NB4 (cell line): Measurements from ENCODE around the gene DNAI7.

Experiments
- DNase-seq: peaks from one replicate; pipeline ENCODE4 v3.0.0; 2010; ENCODE audit warnings: low read depth
- H3K4me3 ChIP-seq: one replicate; pipeline ENCODE4 v1.5.1; 2011; ENCODE audit warnings: mild to moderate bottlenecking, low read depth, low read length, moderate library complexity
- MYC ChIP-seq: IDR thresholded peaks from 2 replicates; pipeline ENCODE4 v1.6.1; 2011; ENCODE audit warnings: low read depth, low read length
- POLR2A ChIP-seq: IDR thresholded peaks from 2 replicates; pipeline ENCODE4 v1.6.1; 2011; ENCODE audit warnings: mild to moderate bottlenecking; ENCODE audit not compliant: insufficient read length; ENCODE audit errors: extremely low read depth
- TF ChIP-seq, protein P1 (sequence below): IDR thresholded peaks from one replicate; pipeline ENCODE4 v1.5.1; 2012; ENCODE audit warnings: low read depth, low read length
- TF ChIP-seq, protein P2 (sequence below): IDR thresholded peaks from 2 replicates; pipeline ENCODE4 v1.6.1; 2011; ENCODE audit warnings: low read depth, low read length

Gene DNAI7, protein sequence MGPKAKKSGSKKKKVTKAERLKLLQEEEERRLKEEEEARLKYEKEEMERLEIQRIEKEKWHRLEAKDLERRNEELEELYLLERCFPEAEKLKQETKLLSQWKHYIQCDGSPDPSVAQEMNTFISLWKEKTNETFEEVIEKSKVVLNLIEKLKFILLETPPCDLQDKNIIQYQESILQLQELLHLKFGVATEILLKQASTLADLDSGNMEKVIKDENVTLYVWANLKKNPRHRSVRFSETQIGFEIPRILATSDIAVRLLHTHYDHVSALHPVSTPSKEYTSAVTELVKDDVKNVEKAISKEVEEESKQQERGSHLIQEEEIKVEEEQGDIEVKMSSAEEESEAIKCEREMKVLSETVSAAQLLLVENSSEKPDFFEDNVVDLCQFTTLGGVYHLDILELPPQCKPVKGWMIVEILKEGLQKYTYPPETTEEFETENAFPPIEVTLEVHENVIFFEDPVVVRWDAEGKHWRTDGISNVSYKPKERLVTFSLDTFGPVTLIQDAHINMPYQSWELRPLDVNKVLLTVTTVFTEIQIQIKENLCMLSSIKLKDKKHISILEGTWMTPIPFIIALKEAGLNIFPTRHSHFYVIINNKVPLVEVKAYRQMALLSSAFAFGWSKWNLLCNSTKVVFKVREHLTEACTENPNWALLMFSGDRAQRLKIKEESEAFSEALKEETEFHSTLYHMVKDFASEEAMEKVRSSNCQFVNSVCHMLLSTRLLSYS

DNA sequence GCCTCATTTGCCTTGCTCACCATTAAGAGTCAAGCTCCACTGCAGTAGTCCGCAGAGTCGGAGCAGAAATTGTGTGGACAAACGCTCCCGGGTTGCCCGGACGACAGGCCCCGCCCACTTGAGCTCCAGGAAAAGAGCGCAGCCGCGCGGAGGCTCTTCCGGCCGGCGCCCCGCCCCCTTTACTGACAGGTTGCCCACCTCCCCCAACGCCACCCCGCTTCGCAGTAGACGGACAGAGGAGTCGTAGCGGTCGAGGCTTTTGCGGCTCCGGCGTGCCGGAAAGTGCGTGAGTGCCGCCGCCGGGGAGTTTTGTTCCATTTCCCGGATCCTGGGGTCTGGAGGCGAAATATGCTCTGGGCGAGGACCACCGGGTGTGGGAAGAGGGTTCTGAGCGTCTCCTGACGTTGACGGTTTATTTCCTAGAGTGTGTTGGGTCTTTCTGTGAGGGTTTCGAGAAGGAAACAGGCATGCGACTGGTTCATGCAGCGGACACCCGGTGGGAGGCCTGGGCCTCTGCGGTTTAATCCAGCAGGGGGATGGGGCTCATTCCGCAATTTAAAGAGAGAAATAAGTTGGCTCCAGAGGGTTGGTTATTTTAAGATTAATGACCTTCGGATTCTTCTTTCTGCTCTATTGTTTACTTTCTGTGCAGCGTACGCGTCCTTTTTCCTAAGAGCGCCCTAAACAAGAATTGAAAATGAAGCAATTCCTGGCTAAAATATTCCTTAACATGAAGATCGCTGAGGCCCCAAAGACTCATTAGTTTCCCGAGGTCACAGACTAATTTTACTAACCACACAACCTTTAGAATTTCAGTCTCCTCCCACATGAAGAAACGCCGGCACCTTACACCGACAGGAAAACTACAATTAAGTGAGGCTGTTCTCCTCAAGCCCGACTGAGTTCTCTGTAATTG, at the start of gene DNAI7, which contains the start of gene ETFRF1:
DNAI7 (minus strand) TSS at position 105 of the 916 bp plus-strand sequence; CDS start at position 23, 82 bp downstream.
ETFRF1 (plus strand) TSS at position 182 of the 916 bp plus-strand sequence. CDS start 8,720 bp downstream, outside the sequence.
- TF ChIP-seq, protein P1, sequence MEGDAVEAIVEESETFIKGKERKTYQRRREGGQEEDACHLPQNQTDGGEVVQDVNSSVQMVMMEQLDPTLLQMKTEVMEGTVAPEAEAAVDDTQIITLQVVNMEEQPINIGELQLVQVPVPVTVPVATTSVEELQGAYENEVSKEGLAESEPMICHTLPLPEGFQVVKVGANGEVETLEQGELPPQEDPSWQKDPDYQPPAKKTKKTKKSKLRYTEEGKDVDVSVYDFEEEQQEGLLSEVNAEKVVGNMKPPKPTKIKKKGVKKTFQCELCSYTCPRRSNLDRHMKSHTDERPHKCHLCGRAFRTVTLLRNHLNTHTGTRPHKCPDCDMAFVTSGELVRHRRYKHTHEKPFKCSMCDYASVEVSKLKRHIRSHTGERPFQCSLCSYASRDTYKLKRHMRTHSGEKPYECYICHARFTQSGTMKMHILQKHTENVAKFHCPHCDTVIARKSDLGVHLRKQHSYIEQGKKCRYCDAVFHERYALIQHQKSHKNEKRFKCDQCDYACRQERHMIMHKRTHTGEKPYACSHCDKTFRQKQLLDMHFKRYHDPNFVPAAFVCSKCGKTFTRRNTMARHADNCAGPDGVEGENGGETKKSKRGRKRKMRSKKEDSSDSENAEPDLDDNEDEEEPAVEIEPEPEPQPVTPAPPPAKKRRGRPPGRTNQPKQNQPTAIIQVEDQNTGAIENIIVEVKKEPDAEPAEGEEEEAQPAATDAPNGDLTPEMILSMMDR, result no peak
- TF ChIP-seq POLR2A (peak; percentile 97), MYC (no peak; the same call in none of the 2 replicates)
- TF ChIP-seq, protein P2, sequence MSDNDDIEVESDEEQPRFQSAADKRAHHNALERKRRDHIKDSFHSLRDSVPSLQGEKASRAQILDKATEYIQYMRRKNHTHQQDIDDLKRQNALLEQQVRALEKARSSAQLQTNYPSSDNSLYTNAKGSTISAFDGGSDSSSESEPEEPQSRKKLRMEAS, result peak; percentile 60
- DNase-seq, result peak; percentile 100
- H3K4me3 ChIP-seq, result peak within 1 kb of the TSS; percentile 83

DNA sequence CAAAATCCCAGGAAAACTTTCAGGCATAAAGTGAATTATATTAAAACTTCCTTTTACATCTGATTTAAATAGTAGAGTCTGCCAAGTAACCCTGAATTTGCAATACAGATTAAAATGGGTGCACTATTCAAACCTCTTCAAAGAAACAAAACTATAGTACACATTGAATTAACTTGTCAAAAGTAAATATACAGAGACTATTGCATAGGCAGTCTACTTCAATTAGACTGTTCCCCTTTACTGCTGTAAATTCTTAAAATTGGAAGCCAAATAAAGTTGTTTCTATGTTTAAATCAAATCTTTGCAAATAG, 48.7 kb upstream of the DNAI7 start:
- DNase-seq, result no peak
- TF ChIP-seq, protein P2, result no peak
- TF ChIP-seq, protein P1, result no peak
- TF ChIP-seq POLR2A (no peak), MYC (no peak)

DNA sequence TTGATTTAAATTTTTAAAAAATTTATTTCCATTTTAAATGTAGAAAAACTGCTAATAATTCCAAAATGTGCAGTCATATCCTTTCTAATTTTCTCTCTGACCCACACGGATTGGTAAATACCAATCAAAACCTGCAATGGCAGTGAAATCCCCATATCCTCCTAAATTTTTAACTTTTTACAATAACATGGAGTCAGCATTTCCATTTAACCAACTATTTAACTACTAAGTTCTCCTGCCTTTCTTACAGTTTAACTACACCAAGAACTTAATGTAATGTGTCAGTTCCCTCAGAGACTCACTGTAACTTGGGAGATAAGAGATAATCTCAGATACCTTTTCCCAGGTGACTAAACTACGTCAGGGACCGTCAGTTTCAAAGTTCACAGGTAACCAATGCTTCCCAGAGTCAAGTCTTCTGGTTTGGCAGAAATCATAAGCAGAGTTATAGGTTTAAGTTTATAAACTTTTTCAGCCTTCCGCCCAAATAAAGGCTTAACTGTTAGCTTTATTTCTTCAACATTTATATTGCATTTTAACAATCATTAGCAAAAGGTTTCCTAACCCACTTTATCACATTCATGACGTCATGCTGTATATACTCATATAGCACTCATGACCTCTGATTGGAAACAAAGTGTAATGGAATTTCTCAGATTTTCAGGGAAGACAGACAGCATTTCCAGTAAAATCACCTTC, 48.2 kb upstream of the DNAI7 start:
- DNase-seq, result no peak
- H3K4me3 ChIP-seq, result no peak overlapping the region
- no peak for TF ChIP-seq POLR2A
- TF ChIP-seq, protein P1, result no peak
- TF ChIP-seq MYC, result no peak
- TF ChIP-seq, protein P2, result no peak

More for the DNA sequence above, 48.7 kb upstream of the DNAI7 start:
- H3K4me3 ChIP-seq, result no peak overlapping the region

DNA sequence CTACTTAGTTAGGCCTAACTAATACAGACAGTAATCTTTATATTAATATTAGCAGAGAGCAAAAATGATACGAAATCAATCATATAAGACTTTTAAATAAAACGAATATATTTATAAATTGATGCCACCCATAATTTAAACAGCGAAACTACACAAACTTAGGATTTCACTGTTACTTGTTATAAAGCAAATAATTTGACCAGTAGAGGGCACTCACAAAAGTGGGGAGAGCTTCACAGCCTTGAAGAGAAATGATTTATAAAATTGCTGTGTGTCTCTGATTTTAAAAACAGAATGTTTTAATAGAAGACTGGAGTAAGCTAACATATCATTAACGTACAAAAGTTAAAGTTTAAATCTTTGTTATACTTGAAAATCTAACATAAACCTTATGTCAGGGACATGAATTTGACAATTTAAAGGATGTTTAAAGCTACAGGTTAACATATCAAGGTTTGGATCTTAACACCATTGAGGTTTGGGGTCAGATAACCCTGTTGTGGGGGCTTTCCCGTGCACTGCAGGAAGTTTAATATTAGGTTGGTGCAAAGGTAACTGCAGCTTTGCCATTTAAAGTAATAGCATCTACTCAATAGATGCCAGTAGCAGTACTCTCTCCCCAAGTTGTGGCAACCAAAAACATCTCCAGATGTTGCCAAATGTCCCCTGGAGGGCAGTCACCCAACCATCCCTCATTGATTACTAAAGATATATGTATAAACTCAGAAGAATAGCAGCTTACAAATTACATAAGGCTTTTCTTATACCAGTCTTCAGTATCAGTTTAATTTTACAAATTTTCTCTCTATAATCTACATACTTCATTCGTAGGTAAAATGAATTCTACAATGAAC, 46.4 kb upstream of the DNAI7 start:
- peak; percentile 74 for DNase-seq
- TF ChIP-seq, protein P2, result no peak
- TF ChIP-seq POLR2A, result no peak
- no peak for TF ChIP-seq MYC
- TF ChIP-seq, protein P1, result peak; percentile 74
- no peak overlapping the region for H3K4me3 ChIP-seq
